ENCODE measurements around the gene CDH13. TPM values are rescaled to one million over a fixed set of nuclear protein-coding genes. Genes with fewer than 3 reads are reported as not detected.
A peak's percentile ranks its signal among the peaks of the same experiment; 100 is the strongest.

CDH13 gene
- total RNA-seq, 2 donors from 2014 or later: 4.1 to 7.1 TPM

DNA sequence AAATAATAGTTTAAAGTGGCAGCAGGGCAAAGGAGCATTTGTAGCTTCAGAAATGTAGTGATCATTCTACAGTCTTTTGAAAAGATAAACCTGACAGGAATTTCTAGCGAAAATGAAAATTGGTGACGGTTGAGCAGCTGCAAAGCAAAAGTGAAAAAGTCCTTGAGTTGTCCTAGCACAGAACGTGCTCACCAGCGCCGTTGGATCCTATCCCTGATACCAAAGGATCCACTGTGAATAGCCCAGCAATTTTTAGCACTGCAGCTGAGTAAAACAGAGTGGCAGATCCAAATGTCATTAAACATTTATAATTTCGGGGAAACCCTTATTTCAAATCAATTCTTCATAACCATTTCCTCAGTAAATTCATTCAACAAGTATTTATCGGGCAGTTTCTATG lies 727.2 kb downstream of the CDH13 start:
- no peak for DNase-seq
- intact Hi-C loops (cut with DNase I, micrococcal nuclease): no loop called here
- no peak for ATAC-seq

DNA sequence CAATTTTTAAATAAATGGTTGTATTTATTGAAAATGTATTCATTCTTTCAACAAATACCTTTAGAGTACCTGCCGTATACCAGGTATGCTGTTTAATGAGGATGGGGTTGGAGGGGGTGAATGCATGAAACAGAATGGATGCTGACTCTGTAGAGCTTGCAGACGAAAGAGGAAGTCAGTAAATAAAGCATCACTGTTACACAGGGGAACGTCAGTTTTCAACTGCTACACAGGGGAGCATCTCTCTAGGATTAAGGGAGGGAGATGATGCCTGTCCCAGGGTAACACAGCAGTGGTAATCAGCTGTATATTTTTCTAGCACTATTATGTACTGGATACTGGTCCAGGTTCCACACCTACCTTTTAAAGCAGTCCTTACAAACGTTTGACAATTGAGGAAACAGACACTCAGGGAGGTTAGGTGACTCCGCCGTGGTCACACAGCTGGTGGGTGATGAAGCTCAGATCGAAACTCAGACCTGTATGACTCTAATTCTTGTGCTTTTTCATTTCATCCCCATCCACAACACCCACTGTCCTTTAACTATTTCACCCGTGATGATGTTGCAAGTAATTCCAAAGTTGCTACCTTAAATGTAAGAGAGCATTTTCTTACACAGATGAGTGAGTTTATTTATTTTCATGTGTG lies 728.9 kb downstream of the CDH13 start:
- intact Hi-C loops (cut with DNase I, micrococcal nuclease): no loop called here
- no peak for ATAC-seq

DNA sequence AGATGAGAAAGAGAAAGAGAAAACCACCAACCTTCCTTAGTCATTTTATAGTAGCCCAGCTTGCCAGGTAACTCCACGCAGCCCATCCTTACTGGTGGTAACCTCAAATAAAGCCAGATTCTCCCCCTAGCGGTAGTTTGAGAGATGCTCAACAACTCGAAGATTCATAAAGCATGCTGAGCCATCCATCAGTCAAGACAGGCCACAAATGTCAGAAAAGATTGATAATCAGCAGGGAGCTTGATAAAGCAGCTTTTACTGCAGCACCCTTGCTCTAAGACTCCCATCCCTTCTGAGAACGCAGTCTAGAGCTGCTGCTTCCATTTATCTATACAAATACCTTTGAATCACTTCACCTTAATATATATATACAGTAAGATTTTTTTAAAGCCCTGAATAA lies 729.5 kb downstream of the CDH13 start:
- DNase-seq: no peak
- peak; percentile 48 for ATAC-seq
- intact Hi-C loops (cut with DNase I, micrococcal nuclease): no loop called here

More for the DNA sequence above, 728.9 kb downstream of the CDH13 start:
- no peak for DNase-seq

- DNase-seq (no peak), ATAC-seq (no peak)
- intact Hi-C loops (cut with DNase I, micrococcal nuclease): no loop called here
These were observed 730.2 kb downstream of the CDH13 start for GRCh38 chr16:83356986-83357385.

DNA sequence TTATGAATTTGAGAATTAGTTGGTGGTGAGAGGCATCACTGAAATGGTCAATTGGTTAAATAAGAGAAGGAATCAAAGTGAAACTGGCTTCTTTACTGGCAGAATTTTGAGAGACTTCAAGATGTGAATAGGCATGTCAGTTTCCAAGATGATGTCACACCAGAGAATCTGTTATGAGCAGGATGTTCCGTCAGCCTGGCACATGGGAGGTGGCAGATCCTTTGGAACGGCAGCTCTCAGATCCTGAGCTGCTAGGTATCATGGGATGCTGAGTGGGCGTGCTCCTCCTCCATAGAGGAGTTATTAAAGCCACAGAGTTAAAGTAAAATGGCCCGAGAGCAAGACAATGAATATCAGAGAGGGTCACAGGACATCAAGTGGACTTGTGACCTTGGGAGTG lies 736.8 kb downstream of the CDH13 start:
- intact Hi-C loops (cut with DNase I, micrococcal nuclease): no loop called here
- DNase-seq (no peak), ATAC-seq (no peak)

- intact Hi-C loops (cut with DNase I, micrococcal nuclease): no loop called here
- ATAC-seq (no peak), DNase-seq (no peak)
These were observed 738.4 kb downstream of the CDH13 start for GRCh38 chr16:83365166-83365565.

DNA sequence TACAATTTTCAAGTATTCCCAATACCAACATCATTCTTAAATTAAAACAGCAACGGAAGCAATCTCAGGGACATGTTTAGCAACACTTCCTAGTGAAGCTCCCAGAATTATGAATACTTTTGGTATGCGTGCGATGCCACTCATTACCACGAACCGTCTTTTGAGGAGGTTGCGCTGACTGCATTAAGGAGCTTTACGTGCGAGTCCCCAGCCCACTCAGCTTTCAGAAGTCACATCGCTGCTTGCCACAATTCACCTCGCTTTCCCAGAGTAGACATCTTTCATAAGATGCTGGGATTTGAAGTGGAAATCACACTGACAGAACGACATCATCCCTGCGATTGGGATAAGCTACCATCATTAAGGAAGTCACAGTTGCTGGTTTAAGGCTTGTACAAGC lies 739.5 kb downstream of the CDH13 start:
- intact Hi-C loops (cut with DNase I, micrococcal nuclease): no loop called here
- DNase-seq (no peak), ATAC-seq (no peak)

- intact Hi-C loops (cut with DNase I, micrococcal nuclease): no loop called here
- no peak for DNase-seq
- no peak for ATAC-seq
These were observed 748.2 kb downstream of the CDH13 start for GRCh38 chr16:83374979-83375378.

GRCh38 chr16:83389751-83390150 lies 763.0 kb downstream of the CDH13 start:
- ATAC-seq (no peak), DNase-seq (no peak)
- intact Hi-C loops (cut with DNase I, micrococcal nuclease): no loop called here

GRCh38 chr16:83390759-83391158 lies 764.0 kb downstream of the CDH13 start:
- DNase-seq (no peak), ATAC-seq (no peak)
- intact Hi-C loops (cut with DNase I, micrococcal nuclease): no loop called here

- no peak for DNase-seq
- intact Hi-C loops (cut with DNase I, micrococcal nuclease): no loop called here
- no peak for ATAC-seq
These were observed 766.0 kb downstream of the CDH13 start for GRCh38 chr16:83392743-83393142.

DNA sequence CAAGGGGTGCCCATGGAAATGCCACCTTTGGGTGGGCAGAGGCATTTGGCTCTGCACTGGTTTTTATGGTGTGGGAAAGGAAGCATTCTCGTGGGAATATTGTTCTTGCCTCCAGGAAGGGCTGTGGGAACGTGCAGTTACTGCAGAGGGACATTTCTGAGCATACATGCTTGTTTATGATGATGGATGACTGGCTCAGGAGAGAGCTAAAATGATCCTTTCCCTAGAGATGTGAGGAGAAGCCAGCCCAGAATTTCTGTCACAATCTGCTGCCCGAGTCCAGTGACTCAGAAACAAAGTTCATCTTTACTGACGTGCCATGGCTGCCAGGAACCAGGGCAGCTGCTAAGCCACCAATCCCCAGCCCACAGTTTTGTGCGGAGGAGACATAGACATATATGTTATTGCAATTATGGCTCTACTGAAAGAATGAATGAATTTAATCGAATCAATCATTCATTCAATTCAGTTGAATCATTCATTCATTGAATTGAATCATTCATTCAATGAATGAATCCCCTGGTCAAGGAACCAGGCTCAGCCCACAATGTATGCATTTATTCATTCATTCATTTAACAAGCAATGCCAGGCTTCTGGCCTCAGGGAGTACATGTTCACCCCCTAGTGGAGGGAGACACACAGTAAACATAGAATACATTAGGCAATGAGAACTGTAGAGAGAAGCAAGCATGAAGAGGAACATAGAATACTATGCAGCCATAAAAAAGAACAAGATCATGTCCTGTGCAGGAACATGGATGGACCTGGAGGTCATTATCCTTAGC lies 766.6 kb downstream of the CDH13 start:
- intact Hi-C loops (cut with DNase I, micrococcal nuclease): no loop called here
- DNase-seq (no peak), ATAC-seq (no peak)

GRCh38 chr16:83397601-83398291 lies 771.0 kb downstream of the CDH13 start:
- ATAC-seq (no peak), DNase-seq (no peak)
- intact Hi-C loops (cut with DNase I, micrococcal nuclease): no loop called here

DNA sequence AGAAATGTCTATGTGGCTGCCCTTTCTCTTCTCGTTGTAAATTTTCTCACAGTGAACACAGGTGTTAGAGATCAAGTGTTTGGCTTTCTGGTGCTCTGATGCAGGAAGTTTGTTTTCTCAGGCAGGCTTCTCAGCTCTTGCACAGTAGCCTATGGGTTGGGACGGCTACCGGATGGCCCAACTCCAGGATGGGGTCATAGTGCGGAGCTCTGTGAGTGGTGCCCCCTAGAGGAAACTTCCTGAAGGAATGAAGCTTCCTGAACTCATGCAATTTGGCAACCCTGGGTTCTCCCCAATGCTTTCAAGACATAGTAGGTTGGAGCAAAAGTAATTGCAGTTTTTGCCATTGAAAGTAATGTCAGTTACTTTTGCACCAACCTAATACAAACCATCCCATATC lies 773.5 kb downstream of the CDH13 start:
- ATAC-seq: no peak
- intact Hi-C loops (cut with DNase I, micrococcal nuclease): no loop called here
- no peak for DNase-seq

DNA sequence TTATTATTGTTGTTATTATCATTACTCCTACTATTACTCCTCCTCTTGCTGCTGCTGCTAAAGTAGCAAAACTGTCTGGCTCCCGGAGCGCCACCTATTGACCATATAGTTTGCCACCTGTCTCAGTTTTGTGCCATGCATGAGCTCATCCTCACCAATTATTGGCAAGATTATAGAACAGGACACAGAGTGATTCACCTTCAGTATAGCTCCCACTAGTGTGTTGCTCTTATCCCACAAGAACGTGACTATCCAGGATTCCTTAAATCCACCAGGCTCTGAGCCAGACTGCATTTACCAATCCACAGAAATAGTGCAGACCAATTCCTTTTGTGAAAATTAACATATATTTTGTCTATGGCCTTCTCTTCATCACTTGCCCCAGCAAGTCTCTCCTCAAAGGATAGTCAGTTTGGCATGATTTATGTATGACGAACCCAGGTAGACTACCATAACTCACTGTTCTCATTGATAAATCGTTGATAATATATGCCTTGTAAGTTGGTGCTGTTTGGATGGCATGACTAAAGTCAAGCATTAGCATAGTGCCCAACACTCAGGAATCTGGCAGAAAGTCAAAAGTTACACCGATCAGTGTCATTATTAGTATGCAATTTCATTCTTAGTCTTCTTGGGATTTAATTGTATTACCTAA lies 775.5 kb downstream of the CDH13 start:
- ATAC-seq (no peak), DNase-seq (no peak)
- intact Hi-C loops (cut with DNase I, micrococcal nuclease): no loop called here

GRCh38 chr16:83402967-83403366 lies 776.2 kb downstream of the CDH13 start:
- intact Hi-C loops (cut with DNase I, micrococcal nuclease): no loop called here
- ATAC-seq: no peak

GRCh38 chr16:83403761-83404160 lies 777.0 kb downstream of the CDH13 start:
- intact Hi-C loops (cut with DNase I, micrococcal nuclease): no loop called here
- ATAC-seq: no peak
- DNase-seq: no peak

More at GRCh38 chr16:83402967-83403366, 776.2 kb downstream of the CDH13 start:
- DNase-seq: no peak

DNA sequence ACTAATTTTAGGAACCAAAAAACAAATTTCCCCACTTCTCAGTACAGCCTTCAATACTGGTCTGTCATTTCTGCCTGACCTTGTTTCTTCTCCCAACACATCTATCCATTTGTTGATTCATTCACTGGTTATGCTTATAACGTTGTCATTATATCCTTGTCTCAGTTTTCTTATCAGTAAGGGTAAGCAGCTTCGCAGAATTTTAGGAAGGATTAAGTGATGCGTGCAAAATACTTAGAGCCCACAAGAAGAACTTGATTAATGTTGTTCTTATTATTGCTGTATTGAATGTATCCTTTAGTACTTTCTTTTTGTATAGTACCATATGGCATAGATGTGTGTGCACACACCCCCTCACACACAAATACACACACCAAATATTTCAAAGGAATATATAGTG lies 777.5 kb downstream of the CDH13 start:
- intact Hi-C loops (cut with DNase I, micrococcal nuclease): no loop called here
- ATAC-seq: no peak
- DNase-seq: no peak

DNA sequence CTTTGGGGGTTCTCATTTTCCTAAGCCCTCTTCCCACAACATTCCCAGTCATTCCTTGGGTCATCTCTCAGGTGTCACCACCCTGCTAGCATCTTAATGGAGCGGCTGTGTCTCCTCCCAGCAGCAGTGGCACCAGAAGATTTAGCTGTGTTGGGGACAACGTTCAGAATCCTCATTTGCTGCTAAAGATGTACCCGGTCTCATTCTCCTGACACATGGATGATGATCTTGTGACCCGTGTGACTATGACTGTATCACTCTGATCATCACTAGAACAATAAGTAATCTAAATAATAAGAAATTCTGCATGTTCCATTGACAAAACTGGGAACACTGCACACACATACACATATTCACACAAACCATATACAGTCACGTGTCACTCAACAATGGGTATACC lies 781.2 kb downstream of the CDH13 start:
- DNase-seq (no peak), ATAC-seq (no peak)
- intact Hi-C loops (cut with DNase I, micrococcal nuclease): no loop called here

DNA sequence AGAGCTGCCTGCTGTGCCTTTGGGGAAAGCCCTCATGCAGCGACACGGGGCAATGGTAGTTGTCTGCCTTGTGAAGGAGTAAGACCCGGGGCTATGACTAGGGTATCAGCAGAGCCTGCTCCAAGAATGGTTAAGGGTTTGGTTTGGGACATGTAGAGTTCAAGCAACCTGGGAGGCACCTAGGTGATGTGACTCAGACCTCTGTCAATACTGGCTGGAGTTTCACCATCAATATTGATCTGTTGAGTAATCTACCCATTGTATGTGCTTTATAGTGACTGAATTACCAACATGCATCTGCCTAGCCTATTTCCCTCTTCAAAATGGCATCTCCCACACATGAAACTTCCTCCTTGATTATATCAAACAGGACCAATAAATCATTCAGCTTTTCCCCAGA lies 782.6 kb downstream of the CDH13 start:
- intact Hi-C loops (cut with DNase I, micrococcal nuclease): no loop called here
- ATAC-seq (no peak), DNase-seq (no peak)
